Islet of Langerhans (tissue), 1 donor: ENCODE data around the gene SETD7.

Experiments used
- FAIRE-seq: peaks from one replicate; lab custom pipeline; 2011; peaks lifted over from hg19 to GRCh38; lab: Jason Lieb, UNC

SETD7 gene

DNA sequence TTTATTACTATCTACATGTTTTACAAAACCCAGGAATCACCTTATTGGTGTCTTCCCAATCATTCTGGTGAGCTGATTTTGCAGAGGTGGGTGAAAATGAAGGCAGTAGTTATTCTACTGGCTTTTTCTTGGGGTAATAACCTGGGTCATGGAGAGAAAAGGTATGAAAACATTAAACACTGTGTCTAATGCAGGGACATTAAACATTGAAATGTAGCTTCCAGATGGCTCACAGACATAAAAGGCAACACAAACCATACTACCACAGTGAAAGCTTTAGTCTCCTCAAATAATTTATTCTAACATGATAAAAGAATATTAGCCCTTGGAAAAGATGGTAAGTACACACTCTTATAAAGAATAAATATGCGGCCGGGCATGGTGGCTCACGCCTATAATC is 8.0 kb downstream of the SETD7 start:
- FAIRE-seq, result no peak

DNA sequence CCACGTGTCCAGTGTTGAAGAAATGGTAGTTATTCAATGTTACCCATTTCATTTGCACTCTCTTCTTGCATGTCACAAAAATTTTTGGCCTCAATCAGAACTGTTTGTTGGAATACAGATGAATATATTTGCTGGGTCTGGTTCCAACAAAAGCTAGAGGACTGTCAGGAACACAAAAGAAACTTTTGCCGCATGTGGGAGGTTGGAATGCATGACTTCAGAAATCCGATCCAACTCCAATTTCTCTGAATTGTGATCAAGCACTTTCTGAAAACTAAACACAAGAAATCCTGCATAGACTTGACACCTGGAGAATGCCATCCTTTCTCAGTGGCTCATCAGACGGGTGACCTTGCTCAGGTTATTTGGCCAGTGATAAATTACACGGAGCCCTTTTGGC is 15.4 kb downstream of the SETD7 start:
- FAIRE-seq, result no peak

DNA sequence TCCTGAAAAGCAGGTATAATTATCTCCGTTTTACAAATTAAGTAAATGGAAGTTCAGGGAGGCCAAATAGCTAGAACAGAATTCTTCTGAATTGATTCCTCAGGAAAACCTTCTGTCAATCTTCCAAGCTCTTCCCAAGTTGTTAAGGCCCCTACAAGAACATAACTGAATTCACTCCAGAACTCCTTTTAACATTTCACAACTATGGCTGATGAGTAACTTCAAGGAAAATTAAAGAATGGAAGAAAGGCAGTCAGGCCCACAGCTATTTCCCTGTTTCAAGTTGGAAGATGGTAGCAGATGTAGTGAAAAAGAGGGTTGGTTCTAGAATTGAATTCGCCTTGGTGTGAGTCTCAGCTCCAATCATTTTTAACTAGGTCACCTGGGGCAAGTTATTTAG is 15.9 kb downstream of the SETD7 start:
- FAIRE-seq, result no peak

DNA sequence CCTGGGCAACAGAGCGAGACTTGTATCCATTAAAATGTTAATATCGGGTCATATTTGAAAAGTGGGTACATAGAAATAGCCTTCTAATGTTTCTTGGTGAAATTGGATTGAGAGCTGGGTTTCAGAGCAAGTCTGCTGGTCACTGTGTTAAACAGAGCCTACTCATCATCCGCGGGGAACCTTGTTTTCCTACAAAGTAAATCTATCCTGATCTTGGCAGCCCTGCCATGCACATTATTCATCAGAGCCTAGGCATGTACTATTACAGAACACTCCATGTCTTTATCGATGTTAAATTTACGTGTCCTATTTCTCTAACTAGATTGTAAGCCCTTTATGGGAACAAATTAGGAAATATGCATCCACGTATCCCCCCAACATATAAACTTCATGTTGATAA is 18.7 kb downstream of the SETD7 start:
- FAIRE-seq, result no peak

DNA sequence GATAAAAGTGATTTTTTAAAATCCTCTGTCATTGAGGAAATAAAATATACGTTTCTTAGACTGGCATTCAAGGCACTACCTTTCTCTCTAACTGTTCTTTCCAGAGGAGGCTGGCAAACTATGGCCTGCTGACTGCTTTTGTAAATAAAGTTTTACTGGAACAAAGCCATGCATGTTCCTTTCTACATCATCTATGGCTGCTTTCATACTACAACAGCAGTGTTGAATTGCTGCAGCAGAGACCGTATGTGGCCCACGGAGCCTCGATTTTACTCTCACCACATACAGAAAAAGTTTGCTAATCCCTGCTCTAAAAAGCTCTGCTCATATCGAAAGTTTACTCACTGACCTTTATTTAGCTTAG is 20.2 kb downstream of the SETD7 start:
- no peak for FAIRE-seq

DNA sequence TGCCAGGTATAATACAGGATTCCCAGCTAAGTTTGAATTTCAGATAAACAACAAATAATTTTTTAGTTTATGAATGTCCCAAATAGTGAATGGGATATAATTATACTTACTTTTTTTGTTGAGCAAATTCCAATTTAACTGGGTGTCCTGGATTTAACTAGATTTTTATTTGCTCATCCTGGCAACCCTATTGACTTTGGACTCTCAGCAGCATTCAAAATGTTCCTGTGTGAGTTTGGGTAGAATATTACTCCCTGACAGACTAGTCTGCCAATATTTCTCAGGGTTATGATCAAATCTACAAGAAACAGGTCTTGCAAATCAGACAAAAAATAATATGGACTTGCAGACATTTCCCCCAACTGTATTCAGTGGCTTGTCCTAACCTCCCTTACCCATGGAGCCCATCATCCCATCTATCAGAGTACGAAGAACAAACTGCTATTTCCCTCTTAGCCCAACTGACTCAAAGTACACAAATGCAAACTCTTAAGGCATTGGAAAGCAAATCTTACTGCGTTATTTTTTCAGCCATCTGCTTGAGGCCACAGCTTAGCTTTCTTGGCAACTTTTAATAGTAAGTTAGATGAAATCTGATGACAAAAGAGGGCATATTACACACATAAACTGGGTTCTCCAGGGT is 20.7 kb downstream of the SETD7 start:
- no peak for FAIRE-seq

DNA sequence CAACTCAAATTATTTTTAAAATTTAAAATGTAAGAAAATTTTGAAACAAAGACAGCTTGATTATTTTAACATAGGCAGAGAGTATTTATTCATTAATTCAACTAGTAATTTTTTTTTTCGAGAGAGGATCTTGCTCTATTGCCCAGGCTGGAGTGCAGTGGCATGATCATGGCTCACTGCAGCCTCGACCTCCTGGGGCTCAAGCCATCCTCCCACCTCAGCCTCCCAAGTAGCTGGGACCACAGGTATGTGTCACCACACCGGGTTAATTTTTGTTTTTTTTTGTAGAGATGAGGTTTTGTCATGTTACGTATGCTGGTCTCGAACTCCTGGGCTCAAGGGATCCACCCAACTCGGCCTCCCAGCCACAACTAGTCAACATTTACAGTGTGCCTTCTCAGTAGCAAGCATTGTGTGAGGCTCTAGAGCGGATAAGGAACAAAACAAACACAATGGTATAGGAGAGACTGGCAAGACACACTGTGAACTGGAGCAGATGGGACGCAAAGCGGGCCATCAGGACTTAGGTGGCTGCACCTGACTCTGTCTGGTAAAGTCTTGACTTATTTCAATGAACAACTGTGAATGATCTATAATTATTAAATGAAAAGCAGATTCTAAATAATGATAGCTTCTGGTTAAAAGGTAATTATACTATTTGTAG is 21.6 kb downstream of the SETD7 start:
- FAIRE-seq, result no peak

DNA sequence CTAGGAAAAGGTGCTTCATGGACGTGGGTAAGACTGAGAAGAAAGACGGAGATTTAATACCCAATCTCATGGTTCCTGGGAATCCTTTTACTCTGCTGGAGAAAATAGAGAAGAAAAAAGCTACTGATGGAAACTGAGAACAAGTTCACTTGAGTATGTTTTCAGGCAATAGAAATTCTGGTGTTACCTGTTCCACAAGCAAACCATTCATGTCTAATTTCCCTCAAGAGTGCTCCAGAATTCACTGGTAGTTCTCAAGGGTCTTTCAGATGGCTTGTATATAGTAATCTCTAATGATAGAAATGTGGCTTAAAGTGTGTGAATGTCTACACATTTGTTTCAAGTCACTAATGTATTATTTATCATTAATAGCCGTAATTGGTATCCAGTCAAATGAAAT is 22.5 kb downstream of the SETD7 start:
- FAIRE-seq, result no peak

DNA sequence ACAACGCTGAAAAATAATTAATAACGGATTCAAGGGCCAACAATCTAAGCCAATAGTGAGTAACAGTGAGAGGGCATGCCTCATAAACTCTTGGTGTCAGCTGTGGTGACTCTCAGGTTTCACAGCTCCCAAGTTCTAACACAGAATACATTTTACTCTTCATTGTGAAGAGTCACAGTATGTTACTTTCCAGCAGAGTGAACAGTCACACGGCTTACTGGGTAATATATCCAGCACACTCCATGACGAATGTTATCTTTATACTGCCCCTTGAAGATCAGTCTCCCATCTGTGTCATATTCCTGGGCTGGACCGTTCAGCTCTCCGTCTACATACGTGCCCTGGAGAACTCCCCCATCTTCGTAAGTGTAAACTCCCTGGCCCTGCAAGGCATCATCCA is 23.1 kb downstream of the SETD7 start:
- no peak for FAIRE-seq

DNA sequence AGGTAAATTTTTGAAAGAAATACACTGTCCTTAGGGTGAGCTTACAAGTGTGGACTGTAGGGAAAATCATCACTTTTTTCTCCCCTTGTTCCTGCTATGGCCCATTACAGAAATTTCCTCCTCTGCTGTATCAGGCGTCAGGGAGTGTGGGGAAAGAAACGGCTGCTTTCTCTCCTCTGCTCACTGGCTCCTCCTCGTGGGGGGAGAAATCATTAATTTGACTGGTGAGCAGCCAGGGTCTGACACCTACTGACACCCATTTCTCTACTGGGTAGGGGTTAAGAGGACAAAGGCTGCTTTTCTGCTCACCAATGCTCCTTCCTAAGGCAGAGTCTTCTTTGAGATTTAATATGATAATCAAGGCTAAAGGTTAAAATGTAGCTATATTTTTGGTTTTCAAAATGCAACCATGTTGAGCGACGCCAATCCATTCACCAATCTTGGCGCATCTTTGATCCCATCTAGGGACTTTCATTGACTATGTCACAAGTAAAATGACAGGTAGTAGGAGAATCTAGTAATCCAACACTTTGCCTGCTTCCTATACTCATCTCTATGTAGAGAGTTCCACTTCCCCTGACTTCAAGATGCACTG is 25.1 kb downstream of the SETD7 start:
- peak; percentile 64 for FAIRE-seq

DNA sequence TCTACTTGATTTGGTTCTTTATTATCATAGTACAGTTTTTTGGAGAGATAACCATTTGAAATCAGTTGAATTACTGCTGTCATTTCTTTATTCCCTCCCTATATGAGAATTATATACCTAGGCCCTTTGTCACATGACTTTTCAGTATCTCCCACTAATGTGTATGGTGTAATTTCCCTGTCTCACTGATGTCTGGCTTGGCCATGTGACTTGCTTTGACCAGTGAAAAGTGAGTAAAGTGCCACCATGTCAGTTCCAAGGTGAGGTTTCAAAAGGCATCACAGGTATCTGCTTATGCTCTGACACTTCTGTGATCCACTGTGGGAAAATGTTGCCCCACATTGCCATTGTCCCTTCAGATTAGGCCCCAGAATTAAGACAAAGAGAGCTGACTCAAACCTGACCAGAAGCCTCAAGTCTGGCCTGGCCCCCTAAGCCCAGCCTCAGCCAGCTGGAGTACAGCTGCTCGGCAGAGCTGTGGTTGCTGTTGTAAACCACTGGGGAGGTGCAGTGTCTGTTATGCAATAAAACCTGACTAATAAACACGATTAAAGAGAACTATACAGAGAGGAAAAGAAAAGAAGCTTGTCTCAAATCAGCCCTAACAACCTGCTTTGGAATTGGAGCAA is 27.5 kb downstream of the SETD7 start:
- FAIRE-seq, result no peak

DNA sequence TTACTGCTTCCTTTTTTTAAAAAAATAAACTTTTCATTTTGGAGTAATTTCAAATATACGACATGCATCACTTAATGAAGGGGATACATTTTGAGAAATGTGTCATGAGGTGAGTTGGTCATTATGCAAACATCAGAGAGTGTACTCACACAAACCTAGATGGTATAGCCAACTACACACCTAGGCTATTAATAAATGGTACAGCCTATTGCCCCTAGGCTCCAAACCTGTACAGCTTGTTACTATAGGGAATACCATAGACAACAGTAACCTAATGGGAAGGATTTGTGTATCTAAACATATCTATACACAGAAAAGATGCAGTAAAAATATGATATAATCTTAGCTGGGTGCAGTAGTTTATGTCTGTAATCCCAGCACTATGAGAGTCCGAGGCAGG is 29.1 kb downstream of the SETD7 start:
- no peak for FAIRE-seq

DNA sequence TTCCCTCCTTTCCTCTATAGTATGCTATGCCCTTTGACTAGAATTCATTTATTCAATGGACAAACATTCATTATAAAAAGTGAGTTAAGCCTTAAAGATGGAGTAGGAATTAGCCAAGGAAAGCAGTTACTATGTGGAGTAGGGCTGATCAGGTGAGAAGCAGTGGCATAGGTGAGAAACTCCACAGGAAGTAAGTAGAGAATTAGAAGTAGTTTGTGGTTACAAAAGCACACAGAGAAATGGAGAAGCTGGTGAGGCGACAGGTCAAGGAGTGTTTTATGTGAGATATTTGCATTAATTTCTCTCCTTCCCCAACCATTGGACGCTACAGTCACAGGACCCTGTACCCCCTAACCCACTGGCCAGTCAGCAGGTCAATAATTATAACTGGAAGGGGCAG is 30.6 kb downstream of the SETD7 start:
- FAIRE-seq, result no peak

DNA sequence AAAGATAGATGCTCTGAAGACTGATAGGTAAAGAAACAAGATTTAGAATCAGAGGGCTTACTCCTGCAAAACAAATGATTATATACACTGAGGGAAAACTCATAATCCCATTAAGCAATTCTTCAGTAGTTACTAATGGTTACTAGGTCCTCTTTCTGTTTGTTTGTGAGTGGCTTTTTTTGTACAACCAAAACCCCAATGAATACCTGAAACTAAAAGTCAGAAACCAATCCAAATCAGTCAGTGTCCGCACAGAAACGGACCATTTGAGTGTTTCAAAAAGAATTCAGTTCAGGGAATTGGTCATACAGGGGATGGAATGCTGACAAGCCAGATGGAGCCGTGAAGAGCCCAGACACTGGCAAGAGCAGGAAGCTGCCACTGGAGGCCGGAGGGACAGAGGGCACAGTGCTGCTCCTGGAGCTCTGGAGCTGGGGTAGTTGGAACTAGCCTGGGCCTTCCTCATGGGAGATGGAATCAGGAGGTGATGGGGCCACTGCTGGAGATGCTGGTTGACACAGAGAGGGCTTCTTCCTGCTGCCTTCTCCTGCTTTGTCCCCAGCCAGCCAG is 31.9 kb downstream of the SETD7 start:
- FAIRE-seq, result no peak

DNA sequence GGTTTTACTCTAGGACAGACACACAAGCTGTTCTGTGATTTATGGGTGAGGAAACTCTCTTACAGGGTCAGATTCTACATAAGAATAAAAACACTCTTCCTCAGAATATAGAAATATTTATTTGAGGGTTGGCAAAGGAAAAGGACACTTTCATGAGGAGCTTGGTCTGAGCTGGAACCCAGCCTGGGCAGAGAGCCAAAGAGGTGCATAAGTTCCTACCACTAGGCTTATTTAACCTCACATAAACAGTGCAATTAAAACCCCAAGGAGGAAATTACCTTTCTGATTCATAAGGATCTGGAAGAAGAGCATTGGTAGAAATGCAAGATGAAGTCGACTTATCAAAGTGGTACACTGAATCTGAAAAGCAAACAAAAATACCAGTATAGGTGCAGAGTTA is 32.9 kb downstream of the SETD7 start:
- FAIRE-seq, result no peak

DNA sequence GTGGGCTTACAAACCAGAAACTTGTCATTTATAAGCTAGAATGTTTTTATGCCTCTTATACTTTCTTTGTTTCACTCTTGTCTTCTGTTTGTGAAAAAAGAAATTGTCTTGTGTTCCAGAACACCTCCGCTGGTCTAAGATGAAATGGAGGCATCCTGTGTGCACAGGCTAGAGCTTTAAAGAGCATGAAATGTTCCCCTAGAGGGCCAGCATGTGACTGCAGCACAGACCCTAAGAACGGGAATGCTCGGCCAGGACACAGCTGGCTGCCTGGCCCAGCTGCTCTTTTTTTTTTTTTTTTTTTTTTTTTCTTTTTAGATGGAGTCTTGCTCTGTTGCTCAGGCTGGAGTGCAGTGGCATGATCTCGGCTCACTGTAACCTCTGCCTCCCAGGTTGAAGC is 33.6 kb downstream of the SETD7 start:
- no peak for FAIRE-seq

DNA sequence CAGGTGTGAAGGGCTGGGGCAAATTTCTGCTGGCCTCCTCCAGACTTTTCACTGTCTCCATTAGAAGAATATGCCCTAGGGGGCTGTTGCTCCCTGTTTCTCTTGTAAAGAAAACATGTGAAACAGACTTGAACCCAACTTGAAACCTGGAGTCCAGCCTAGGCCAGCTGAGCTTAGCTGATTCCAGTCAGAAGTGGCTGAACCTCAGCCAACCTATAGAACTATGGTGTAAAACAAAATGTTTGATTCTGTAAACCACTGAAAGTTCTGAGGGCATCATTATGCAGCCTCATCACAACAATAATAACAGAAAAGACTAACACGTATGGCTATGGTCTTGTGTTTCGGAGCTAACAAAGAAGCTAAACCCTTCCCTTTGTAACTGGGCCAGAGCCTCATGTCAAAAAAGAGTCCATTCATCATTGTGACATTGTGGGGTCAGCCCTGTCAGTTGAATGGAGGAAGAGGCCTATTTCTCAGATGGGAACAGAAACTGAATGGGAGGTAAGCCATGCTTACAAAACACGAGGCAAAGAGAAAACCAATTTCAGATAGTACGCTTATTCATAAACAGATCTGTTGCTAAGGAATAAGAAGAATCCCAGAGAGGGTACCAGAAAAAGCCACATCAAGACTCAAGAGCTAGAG is 34.1 kb downstream of the SETD7 start:
- no peak for FAIRE-seq

DNA sequence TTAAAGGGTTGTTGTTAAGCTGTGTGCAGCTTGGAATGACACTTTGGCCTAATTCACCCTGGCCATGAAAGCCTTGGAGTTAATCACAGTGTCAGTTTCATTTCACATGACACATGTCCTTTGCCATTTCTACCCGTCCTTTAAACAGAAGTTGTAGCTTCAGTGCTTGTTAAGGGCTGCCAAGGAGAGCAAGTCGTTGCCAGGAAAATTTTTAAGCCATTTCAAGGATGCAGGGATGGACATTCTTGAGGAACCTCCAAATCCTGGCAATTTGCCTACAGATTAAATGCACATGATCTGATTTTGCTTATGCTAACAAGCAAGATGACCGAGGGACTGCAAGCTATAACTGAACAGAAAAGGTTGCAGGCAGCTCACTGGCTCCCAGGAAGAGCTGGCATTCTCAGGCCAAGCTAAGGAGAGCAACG is 40.5 kb downstream of the SETD7 start:
- no peak for FAIRE-seq

DNA sequence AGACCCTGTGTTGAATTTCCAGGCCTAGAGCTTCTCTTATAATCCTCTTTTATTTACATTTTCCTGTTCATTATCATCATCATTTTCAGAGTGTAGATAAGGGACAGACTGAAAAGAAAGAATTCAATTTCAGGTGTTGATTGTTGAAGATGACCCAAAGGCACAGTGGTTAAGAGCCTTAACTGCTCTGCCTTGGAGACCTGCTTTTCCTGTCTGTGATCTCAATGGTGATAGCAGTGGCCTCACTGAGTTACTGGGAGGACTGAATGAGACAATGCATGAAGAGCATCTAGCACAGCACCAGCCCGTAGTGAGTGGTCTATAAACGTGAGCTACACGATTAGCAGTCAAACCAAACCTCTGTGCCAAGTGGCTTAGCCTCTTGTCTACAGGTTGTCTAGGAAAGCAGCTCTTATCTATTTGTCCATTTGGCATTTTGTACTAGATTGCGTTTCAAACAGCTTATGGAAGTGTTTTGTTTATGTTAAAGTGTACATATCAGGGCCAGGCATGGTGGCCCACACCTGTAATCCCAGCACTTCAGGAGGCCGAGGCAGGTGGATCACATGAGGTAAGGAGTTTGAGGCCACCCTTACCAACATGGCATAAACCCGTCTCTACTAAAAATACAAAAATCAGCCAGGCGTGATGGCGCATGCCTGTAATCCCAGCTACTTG is 41.5 kb downstream of the SETD7 start:
- no peak for FAIRE-seq

DNA sequence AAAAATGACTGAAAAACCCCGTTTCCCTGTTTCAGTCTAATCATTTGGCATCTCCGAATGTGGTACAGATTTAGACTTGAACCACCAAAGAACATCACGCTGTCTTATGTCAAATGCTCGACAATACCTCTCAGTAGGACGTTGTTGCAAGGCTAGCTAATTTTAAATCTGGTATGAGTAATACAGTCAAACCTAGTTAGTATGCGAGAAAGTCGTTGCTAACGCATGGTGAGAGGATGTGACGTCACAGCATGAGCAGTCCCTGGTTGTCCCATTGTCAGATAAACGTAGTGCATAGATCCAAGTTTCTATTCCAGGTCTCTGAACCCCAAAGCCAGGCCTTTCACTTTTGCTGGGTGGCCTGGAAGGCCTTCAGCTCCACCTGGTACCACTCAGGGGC is 44.7 kb downstream of the SETD7 start:
- no peak for FAIRE-seq

DNA sequence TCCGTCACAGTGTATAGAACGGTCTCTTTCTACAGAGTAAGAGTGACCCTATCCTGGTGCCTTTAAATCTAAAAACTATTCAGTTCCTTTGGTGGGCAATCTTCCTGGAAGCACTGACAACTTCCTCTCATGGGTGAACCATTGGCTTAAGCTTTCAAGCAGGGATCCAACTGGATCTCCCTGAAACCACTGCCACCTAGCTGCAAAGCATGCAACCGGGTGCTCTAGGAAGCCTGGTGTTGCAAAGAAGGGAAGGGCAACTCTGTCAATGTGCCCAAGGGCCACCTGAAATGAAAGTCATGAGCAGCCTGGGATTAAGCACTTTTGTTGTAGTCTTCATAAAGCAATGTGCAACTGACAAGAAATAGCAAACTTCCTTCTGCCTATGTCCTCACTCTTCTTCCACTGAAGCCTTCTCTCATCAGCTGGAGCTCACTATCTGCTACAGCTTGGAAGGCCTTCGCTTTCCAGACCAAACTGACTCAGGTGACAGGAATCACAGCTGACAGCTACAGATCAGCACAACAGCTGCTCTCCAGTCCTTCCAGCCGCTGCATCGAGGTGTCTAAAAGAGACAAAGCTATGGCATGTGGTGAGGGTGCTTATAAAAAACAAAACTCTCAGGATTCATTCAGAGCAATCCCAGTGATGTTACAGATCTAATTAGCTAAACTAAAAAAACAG is 46.1 kb downstream of the SETD7 start:
- FAIRE-seq, result no peak
